Measurements from ENCODE around the gene MYD88.

MYD88 gene

GRCh38 chr3:38148311-38148882 lies 9.9 kb downstream of the MYD88 start:
- no peak for DNase-seq
- WGBS (ENCODE audit: extremely low coverage, insufficient coverage, low lambda C conversion rate): no CpG with 5 or more reads among the region's 5 CpGs

GRCh38 chr3:38149708-38150107 lies 11.2 kb downstream of the MYD88 start:
- Histone ChIP-seq H2BK15ac (replicated peaks; ENCODE audit: low read depth) (no peak overlapping the region), H4K8ac (ENCODE audit: low read depth, low read length) (no peak overlapping the region), H3K27me3 (ENCODE audit: insufficient read depth, low read length, poor library complexity) (no peaks in the 10 kb centered on the region), H3K79me2 (ENCODE audit: control insufficient read depth, insufficient read depth, low read length) (no peaks in the 10 kb centered on the region), H3K4me1 (ENCODE audit: control insufficient read depth, low read depth, low read length) (no peaks in the 10 kb centered on the region), H3K27ac (ENCODE audit: low read depth, low read length) (no peak overlapping the region), H2AK5ac (ENCODE audit: low read length) (no peak overlapping the region), H2BK5ac (ENCODE audit: low read length) (no peak overlapping the region), H3K18ac (ENCODE audit: low read length) (no peak overlapping the region), H3K56ac (ENCODE audit: low read length) (no peak overlapping the region), H3K9ac (ENCODE audit: low read length) (no peak overlapping the region), H3K79me1 (ENCODE audit: low read length) (no peaks in the 10 kb centered on the region), H4K5ac (ENCODE audit: low read length) (no peak overlapping the region), H3K36me3 (ENCODE audit: control insufficient read depth, insufficient read depth, low read length) (no peaks in the 10 kb centered on the region), H3K4ac (ENCODE audit: low read depth, low read length) (no peak overlapping the region), H2BK120ac (ENCODE audit: low read depth, low read length) (no peak overlapping the region), H3K23ac (ENCODE audit: low read length) (no peak overlapping the region), H3K4me3 (ENCODE audit: low read length) (no peak overlapping the region), H3K4me2 (ENCODE audit: low read length) (no peak overlapping the region)
- DNase-seq: no peak
- WGBS (ENCODE audit: extremely low coverage, insufficient coverage, low lambda C conversion rate): no CpG with 5 or more reads among the region's 3 CpGs

More at GRCh38 chr3:38148311-38148882, 9.9 kb downstream of the MYD88 start:
- no peak overlapping the region for H3K27ac ChIP-seq (ENCODE audit: low read depth, low read length)
- H3K79me1 ChIP-seq (ENCODE audit: low read length): no peaks in the 10 kb centered on the region
- no peak overlapping the region for H4K8ac ChIP-seq (ENCODE audit: low read depth, low read length)
- no peak overlapping the region for H3K4ac ChIP-seq (ENCODE audit: low read depth, low read length)
- H2BK5ac ChIP-seq (ENCODE audit: low read length): no peak overlapping the region
- H3K36me3 ChIP-seq (ENCODE audit: control insufficient read depth, insufficient read depth, low read length): no peaks in the 10 kb centered on the region
- H3K4me2 ChIP-seq (ENCODE audit: low read length): no peak overlapping the region
- H3K79me2 ChIP-seq (ENCODE audit: control insufficient read depth, insufficient read depth, low read length): no peaks in the 10 kb centered on the region
- H3K27me3 ChIP-seq (ENCODE audit: insufficient read depth, low read length, poor library complexity): no peaks in the 10 kb centered on the region
- H2BK120ac ChIP-seq (ENCODE audit: low read depth, low read length): no peak overlapping the region
- no peak overlapping the region for H3K4me3 ChIP-seq (ENCODE audit: low read length)
- no peak overlapping the region for H2BK15ac ChIP-seq (replicated peaks; ENCODE audit: low read depth)
- no peak overlapping the region for H3K56ac ChIP-seq (ENCODE audit: low read length)
- no peak overlapping the region for H3K9ac ChIP-seq (ENCODE audit: low read length)
- H3K18ac ChIP-seq (ENCODE audit: low read length): no peak overlapping the region
- H4K5ac ChIP-seq (ENCODE audit: low read length): no peak overlapping the region
- no peak overlapping the region for H3K23ac ChIP-seq (ENCODE audit: low read length)
- H2AK5ac ChIP-seq (ENCODE audit: low read length): no peak overlapping the region
- no peaks in the 10 kb centered on the region for H3K4me1 ChIP-seq (ENCODE audit: control insufficient read depth, low read depth, low read length)

DNA sequence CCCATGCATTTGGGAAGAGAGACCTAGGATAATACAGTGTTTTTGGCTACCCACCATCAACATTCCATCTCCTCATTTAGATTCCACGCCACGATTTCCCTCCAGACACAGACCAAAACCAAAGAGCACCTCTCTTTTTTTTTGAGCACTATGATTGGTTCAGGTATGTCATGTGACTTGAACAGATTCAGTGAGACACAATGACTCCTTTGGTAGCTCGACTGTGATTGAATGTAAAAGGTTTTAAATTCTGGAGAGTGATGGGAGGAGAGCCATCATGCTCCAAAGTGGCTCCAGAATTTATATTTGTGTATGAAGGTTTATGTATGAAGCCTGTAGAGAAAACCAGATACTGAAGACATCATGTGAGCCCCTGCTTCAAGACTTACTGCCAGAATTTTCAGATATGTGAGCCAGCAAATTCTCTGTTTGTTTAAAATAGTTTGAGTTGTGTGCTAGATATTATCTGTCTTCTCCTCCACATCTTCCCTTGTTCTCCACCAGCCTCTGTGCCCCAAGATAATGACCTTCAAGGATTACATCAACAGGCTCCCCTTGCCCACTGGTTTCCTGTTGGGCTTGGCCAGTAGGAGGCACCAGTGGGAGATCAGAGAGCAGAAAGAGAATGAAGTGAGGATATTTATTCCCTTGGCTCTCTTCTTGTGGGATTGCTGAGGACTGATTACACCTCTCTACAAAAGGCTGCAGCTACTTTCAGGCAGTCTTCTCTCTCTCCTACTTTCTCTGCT lies 12.5 kb downstream of the MYD88 start:
- Histone ChIP-seq H4K8ac (ENCODE audit: low read depth, low read length) (no peak overlapping the region), H3K23ac (ENCODE audit: low read length) (no peak overlapping the region), H3K56ac (ENCODE audit: low read length) (no peak overlapping the region), H3K27ac (ENCODE audit: low read depth, low read length) (no peak overlapping the region), H3K79me2 (ENCODE audit: control insufficient read depth, insufficient read depth, low read length) (no peaks in the 10 kb centered on the region), H3K79me1 (ENCODE audit: low read length) (no peaks in the 10 kb centered on the region), H3K36me3 (ENCODE audit: control insufficient read depth, insufficient read depth, low read length) (no peaks in the 10 kb centered on the region), H3K18ac (ENCODE audit: low read length) (no peak overlapping the region), H3K4me3 (ENCODE audit: low read length) (no peak overlapping the region), H3K9ac (ENCODE audit: low read length) (no peak overlapping the region), H3K4ac (ENCODE audit: low read depth, low read length) (no peak overlapping the region), H3K4me1 (ENCODE audit: control insufficient read depth, low read depth, low read length) (no peaks in the 10 kb centered on the region), H2BK15ac (replicated peaks; ENCODE audit: low read depth) (no peak overlapping the region), H2AK5ac (ENCODE audit: low read length) (no peak overlapping the region), H3K27me3 (ENCODE audit: insufficient read depth, low read length, poor library complexity) (no peaks in the 10 kb centered on the region), H2BK5ac (ENCODE audit: low read length) (no peak overlapping the region), H2BK120ac (ENCODE audit: low read depth, low read length) (no peak overlapping the region), H4K5ac (ENCODE audit: low read length) (no peak overlapping the region), H3K4me2 (ENCODE audit: low read length) (no peak overlapping the region)
- no CpG with 5 or more reads among the region's 3 CpGs for WGBS (ENCODE audit: extremely low coverage, insufficient coverage, low lambda C conversion rate)
- no peak for DNase-seq

DNA sequence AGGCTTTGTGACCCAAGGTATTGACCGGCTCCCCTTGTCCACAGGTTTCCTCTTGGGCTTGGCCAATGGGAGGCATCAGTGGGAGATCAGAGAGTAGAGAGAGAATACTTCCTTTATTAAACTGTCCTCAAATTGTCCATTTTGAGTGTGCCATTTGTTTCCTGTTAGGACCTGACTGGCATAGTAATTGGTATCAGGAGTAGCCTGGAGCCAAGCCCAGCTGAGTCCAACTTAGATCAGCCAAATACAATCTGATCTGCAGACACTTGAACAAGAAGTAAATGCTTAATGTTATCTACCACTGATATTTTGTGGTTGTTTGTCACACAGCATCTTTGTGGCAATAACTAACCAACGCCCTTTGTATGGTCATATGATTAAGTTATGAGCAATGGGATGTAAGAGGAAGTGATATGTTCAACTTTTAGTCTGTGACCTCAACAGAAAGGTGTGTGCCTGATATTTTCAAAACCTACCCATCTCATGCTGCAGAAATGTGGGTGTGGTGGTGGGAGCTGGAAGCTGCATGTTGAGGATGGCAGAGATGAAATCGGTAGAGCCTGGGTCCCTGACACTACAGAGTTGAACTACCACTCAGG lies 13.3 kb downstream of the MYD88 start:
- Histone ChIP-seq H3K4me1 (ENCODE audit: control insufficient read depth, low read depth, low read length) (no peaks in the 10 kb centered on the region), H3K4me2 (ENCODE audit: low read length) (no peak overlapping the region), H3K79me2 (ENCODE audit: control insufficient read depth, insufficient read depth, low read length) (no peaks in the 10 kb centered on the region), H3K56ac (ENCODE audit: low read length) (no peak overlapping the region), H4K8ac (ENCODE audit: low read depth, low read length) (no peak overlapping the region), H3K27me3 (ENCODE audit: insufficient read depth, low read length, poor library complexity) (no peaks in the 10 kb centered on the region), H3K23ac (ENCODE audit: low read length) (no peak overlapping the region), H2BK120ac (ENCODE audit: low read depth, low read length) (no peak overlapping the region), H3K4ac (ENCODE audit: low read depth, low read length) (no peak overlapping the region), H3K27ac (ENCODE audit: low read depth, low read length) (no peak overlapping the region), H3K36me3 (ENCODE audit: control insufficient read depth, insufficient read depth, low read length) (no peaks in the 10 kb centered on the region), H2BK5ac (ENCODE audit: low read length) (no peak overlapping the region), H3K4me3 (ENCODE audit: low read length) (no peak overlapping the region), H3K18ac (ENCODE audit: low read length) (no peak overlapping the region), H2AK5ac (ENCODE audit: low read length) (no peak overlapping the region), H4K5ac (ENCODE audit: low read length) (no peak overlapping the region), H3K79me1 (ENCODE audit: low read length) (no peaks in the 10 kb centered on the region), H3K9ac (ENCODE audit: low read length) (no peak overlapping the region), H2BK15ac (replicated peaks; ENCODE audit: low read depth) (no peak overlapping the region)
- DNase-seq: no peak
- no CpG with 5 or more reads among the region's 3 CpGs for WGBS (ENCODE audit: extremely low coverage, insufficient coverage, low lambda C conversion rate)

GRCh38 chr3:38152609-38153008 lies 14.1 kb downstream of the MYD88 start:
- Histone ChIP-seq H3K4me2 (ENCODE audit: low read length) (no peak overlapping the region), H3K4me1 (ENCODE audit: control insufficient read depth, low read depth, low read length) (no peaks in the 10 kb centered on the region), H4K8ac (ENCODE audit: low read depth, low read length) (no peak overlapping the region), H3K18ac (ENCODE audit: low read length) (no peak overlapping the region), H3K27me3 (ENCODE audit: insufficient read depth, low read length, poor library complexity) (no peaks in the 10 kb centered on the region), H3K79me1 (ENCODE audit: low read length) (no peaks in the 10 kb centered on the region), H3K79me2 (ENCODE audit: control insufficient read depth, insufficient read depth, low read length) (no peaks in the 10 kb centered on the region), H3K23ac (ENCODE audit: low read length) (no peak overlapping the region), H3K36me3 (ENCODE audit: control insufficient read depth, insufficient read depth, low read length) (no peaks in the 10 kb centered on the region), H3K4me3 (ENCODE audit: low read length) (no peak overlapping the region), H2BK5ac (ENCODE audit: low read length) (no peak overlapping the region), H3K27ac (ENCODE audit: low read depth, low read length) (no peak overlapping the region), H2AK5ac (ENCODE audit: low read length) (no peak overlapping the region), H3K9ac (ENCODE audit: low read length) (no peak overlapping the region), H4K5ac (ENCODE audit: low read length) (no peak overlapping the region), H3K4ac (ENCODE audit: low read depth, low read length) (no peak overlapping the region), H2BK120ac (ENCODE audit: low read depth, low read length) (no peak overlapping the region), H2BK15ac (replicated peaks; ENCODE audit: low read depth) (no peak overlapping the region), H3K56ac (ENCODE audit: low read length) (no peak overlapping the region)
- no CpG with 5 or more reads among the region's 2 CpGs for WGBS (ENCODE audit: extremely low coverage, insufficient coverage, low lambda C conversion rate)
- no peak for DNase-seq

Data from mesendoderm (in vitro differentiated cells).